CD14-positive monocyte (primary cell): ENCODE measurements around the gene KCTD13. TPM values are rescaled to one million over a fixed set of nuclear protein-coding genes. Genes with fewer than 3 reads are reported as not detected.
A peak's percentile ranks its signal among the peaks of the same experiment; 100 is the strongest.

ENCODE experiments used
- DNase-seq, 3 donors: peaks; one replicate each; pipeline ENCODE4 v3.0.0-alpha.2; 2011 to 2022
- H2AFZ ChIP-seq: 2 replicates; pipeline ENCODE4 v1.6.0; 2012; ENCODE audit warnings: mild to moderate bottlenecking, low read depth, low read length, inconsistent platforms; ENCODE audit not compliant: insufficient read depth, poor library complexity, severe bottlenecking
- H3K27ac ChIP-seq, 2 donors: 1 replicate in 1 of 2; 2 replicates in 1 of 2; pipeline ENCODE4 v1.5.1; 2012 to 2013; ENCODE audit warnings: low read length in 2 of 2, control low read depth in 1 of 2, inconsistent platforms in 1 of 2, low read depth in 1 of 2, mild to moderate bottlenecking in 1 of 2
- H3K27me3 ChIP-seq, 2 donors: one replicate each; pipeline versions ENCODE4 v1.6.0 to v1.6.1; 2011 to 2013; ENCODE audit warnings: low read length in 2 of 2; ENCODE audit not compliant: control insufficient read depth in 2 of 2, insufficient read depth in 2 of 2
- H3K36me3 ChIP-seq, 2 donors: replicated peaks in 1 of 2; 1 replicate in 1 of 2; 2 replicates in 1 of 2; pipeline versions ENCODE4 v1.5.1 to v1.6.1; 2012 to 2013; ENCODE audit warnings: low read length in 2 of 2, control low read depth in 1 of 2, inconsistent platforms in 1 of 2, mild to moderate bottlenecking in 1 of 2; ENCODE audit not compliant: insufficient read depth in 2 of 2, control insufficient read depth in 1 of 2
- H3K4me1 ChIP-seq, 2 donors: 1 replicate in 1 of 2; 2 replicates in 1 of 2; pipeline versions ENCODE4 v1.5.1 to v1.6.1; 2012 to 2013; ENCODE audit warnings: low read length in 2 of 2, control low read depth in 1 of 2, inconsistent platforms in 1 of 2, mild to moderate bottlenecking in 1 of 2, moderate library complexity in 1 of 2; ENCODE audit not compliant: insufficient read depth in 2 of 2, control insufficient read depth in 1 of 2
- H3K4me2 ChIP-seq: replicated peaks from 2 replicates; pipeline ENCODE3; 2012; ENCODE audit warnings: low read length, moderate library complexity, mild to moderate bottlenecking; ENCODE audit not compliant: poor library complexity, severe bottlenecking; ENCODE audit errors: extremely low read depth
- H3K4me3 ChIP-seq, 3 experiments: fragments of 200-600 bp in 1 of 3; sonication (generic) in 1 of 3; replicated peaks in 1 of 3; 1 replicate in 2 of 3; 2 replicates in 1 of 3; pipeline ENCODE4 v1.5.1; 2011 to 2013; ENCODE audit warnings: low read length in 3 of 3, mild to moderate bottlenecking in 3 of 3, control low read depth in 2 of 3, low read depth in 2 of 3, inconsistent platforms in 1 of 3, moderate library complexity in 1 of 3
- H3K79me2 ChIP-seq: 2 replicates; pipeline ENCODE4 v1.6.0; 2012; ENCODE audit warnings: mild to moderate bottlenecking, control low read depth, inconsistent platforms, low read length, moderate library complexity; ENCODE audit not compliant: insufficient read depth
- H3K9ac ChIP-seq: 2 replicates; pipeline ENCODE4 v1.6.0; 2017; ENCODE audit warnings: low read length, mild to moderate bottlenecking; ENCODE audit not compliant: insufficient read depth, poor library complexity, severe bottlenecking
- H3K9me3 ChIP-seq, 2 donors: replicated peaks in 1 of 2; 1 replicate in 1 of 2; 2 replicates in 1 of 2; pipeline versions ENCODE4 v1.5.1 to v1.6.1; 2012 to 2013; ENCODE audit warnings: low read length in 2 of 2, control low read depth in 1 of 2; ENCODE audit not compliant: control insufficient read depth in 1 of 2, insufficient read depth in 1 of 2
- H4K20me1 ChIP-seq: 2 replicates; pipeline ENCODE4 v1.6.0; 2012; ENCODE audit warnings: mild to moderate bottlenecking, low read length, control low read depth, moderate library complexity; ENCODE audit not compliant: insufficient read depth
- H3K27ac Mint-ChIP-seq, 7 donors: one replicate each; pipeline ENCODE4 v1.8.0; 2020; ENCODE audit warnings: mild to moderate bottlenecking in 7 of 7, mixed read lengths in 7 of 7, moderate library complexity in 6 of 7, inconsistent platforms in 2 of 7
- H3K27me3 Mint-ChIP-seq, 3 donors: one replicate each; pipeline ENCODE4 v1.8.0; 2021 to 2022; ENCODE audit warnings: low read depth in 3 of 3, mild to moderate bottlenecking in 3 of 3, mixed read lengths in 3 of 3, moderate library complexity in 3 of 3, inconsistent platforms in 1 of 3
- H3K36me3 Mint-ChIP-seq, 2 donors: one replicate each; pipeline ENCODE4 v1.8.0; 2020; ENCODE audit warnings: mixed read lengths in 2 of 2, inconsistent platforms in 1 of 2, mild to moderate bottlenecking in 1 of 2
- H3K4me1 Mint-ChIP-seq: one replicate; pipeline ENCODE4 v1.8.0; 2020; ENCODE audit warnings: mild to moderate bottlenecking, mixed read lengths
- H3K4me3 Mint-ChIP-seq, 2 donors: one replicate each; pipeline ENCODE4 v1.8.0; 2020; ENCODE audit warnings: mild to moderate bottlenecking in 2 of 2, mixed read lengths in 2 of 2, moderate library complexity in 1 of 2
- H3K9me3 Mint-ChIP-seq, 7 donors: one replicate each; pipeline ENCODE4 v1.8.0; 2020 to 2022; ENCODE audit warnings: mixed read lengths in 7 of 7, mild to moderate bottlenecking in 6 of 7, moderate library complexity in 6 of 7, inconsistent platforms in 2 of 7
- CTCF ChIP-seq: fragments of 200-600 bp; IDR thresholded peaks from one replicate; pipeline ENCODE4 v1.8.0; 2022; ENCODE audit warnings: antibody characterized with exemption, mild to moderate bottlenecking
- WGBS: methylation state at CpG from one replicate; pipeline ENCODE4 v1.1.5; 2013; ENCODE audit warnings: missing lambda C conversion rate; ENCODE audit not compliant: insufficient coverage; 5-methylcytosine and 5-hydroxymethylcytosine counted together
- intact Hi-C, 2 donors: fragments of 100-400 bp; cut with micrococcal nuclease; formaldehyde crosslinking; loops; one replicate each; pipeline versions ENCODE4 v1.15.0 to v1.15.1; 2023
- polyA plus RNA-seq, 3 donors: library from polyadenylated mRNA; depleted of rRNA in 1 of 3; unstranded in 2 of 3; stranded (reverse) in 1 of 3; fragments of 300-500 nt in 2 of 3; fragments of >200 nt in 1 of 3; fragmentation: Illumina TruSeq in 2 of 3; gene quantifications; 1 replicate in 2 of 3; 2 replicates in 1 of 3; pipeline ENCODE4 v1.2.3, GENCODE V29; 2012 to 2021

Gene KCTD13
- polyA plus RNA-seq, 3 donors, result 4.0 to 36.6 (median 4.7) TPM

GRCh38 chr16:29899516-29900101 lies 26.4 kb downstream of the KCTD13 start, which contains the start of gene SEZ6L2:
SEZ6L2 (minus strand) TSS chr16:29899550; CDS start chr16:29899019, 531 bp downstream.
- Histone ChIP-seq H3K27me3 (peaks cover 12 to 38% of the 10 kb centered on the region in 2 donors), H3K4me3 (peak within 1 kb of the TSS; percentile 49 to 78 (median 53)), H3K27ac (no peak within 1 kb of the TSS), H3K36me3 (no peaks in the 10 kb centered on the region), H3K9me3 (peaks cover 0 to 4% of the 10 kb centered on the region in 2 donors), H3K4me1 (peaks cover 8 to 16% of the 10 kb centered on the region in 2 donors), H4K20me1 (peaks cover 3% of the 10 kb centered on the region), H3K79me2 (no peaks in the 10 kb centered on the region), H3K9ac (no peak within 1 kb of the TSS), H3K4me2 (peak within 1 kb of the TSS; percentile 98), H2AFZ (peak within 1 kb of the TSS; percentile 82)
- peak within 1 kb of the TSS; percentile 82 to 92 for H3K4me3 Mint-ChIP-seq
- peaks cover 0 to 7% (median 2%) of the 10 kb centered on the region in 7 donors for H3K9me3 Mint-ChIP-seq
- DNase-seq, result no peak
- H3K27ac Mint-ChIP-seq, result peak within 1 kb of the TSS in 1 of 7 donors; percentile 53
- intact Hi-C loops, result no loop called here
- peaks cover 28 to 53% (median 36%) of the 10 kb centered on the region in 3 donors for H3K27me3 Mint-ChIP-seq
- no peak for TF ChIP-seq CTCF
- H3K36me3 Mint-ChIP-seq, result no peaks in the 10 kb centered on the region
- peaks cover 12% of the 10 kb centered on the region for H3K4me1 Mint-ChIP-seq
- under 1% methylated on average over 17 of the region's 29 CpGs for WGBS

- Histone ChIP-seq H3K4me1 (peaks cover 8 to 16% of the 10 kb centered on the region in 2 donors), H3K27me3 (peaks cover 12 to 38% of the 10 kb centered on the region in 2 donors)
- intact Hi-C loops, result no loop called here
These were observed 27.1 kb downstream of the KCTD13 start for GRCh38 chr16:29898804-29899515.

More at GRCh38 chr16:29898804-29899515, 27.1 kb downstream of the KCTD13 start:
- H3K27ac ChIP-seq, result no peak overlapping the region
- no peaks in the 10 kb centered on the region for H3K36me3 ChIP-seq
- Mint-ChIP-seq H3K4me1 (peaks cover 12% of the 10 kb centered on the region), H3K9me3 (peaks cover 0 to 7% (median 2%) of the 10 kb centered on the region in 7 donors), H3K27ac (no peak overlapping the region), H3K36me3 (no peaks in the 10 kb centered on the region), H3K4me3 (peak overlapping the region in 1 of 2 donors; percentile 66), H3K27me3 (peaks cover 28 to 51% (median 36%) of the 10 kb centered on the region in 3 donors)
- H3K9me3 ChIP-seq, result peaks cover 0 to 4% of the 10 kb centered on the region in 2 donors
- H3K79me2 ChIP-seq, result no peaks in the 10 kb centered on the region
- no peak overlapping the region for H2AFZ ChIP-seq
- WGBS, result under 1% methylated on average over 12 of the region's 25 CpGs
- TF ChIP-seq CTCF, result no peak
- no peak overlapping the region for H3K9ac ChIP-seq
- H3K4me3 ChIP-seq, result no peak overlapping the region
- H4K20me1 ChIP-seq, result peaks cover 3% of the 10 kb centered on the region
- DNase-seq, result no peak
- H3K4me2 ChIP-seq, result peak overlapping the region; percentile 98
